ENCODE data around the gene LPP.

The LPP gene

GRCh38 chr3:188685789-188686188 lies 531.8 kb downstream of the LPP start:
- CTCF ChIA-PET: no interaction called here

DNA sequence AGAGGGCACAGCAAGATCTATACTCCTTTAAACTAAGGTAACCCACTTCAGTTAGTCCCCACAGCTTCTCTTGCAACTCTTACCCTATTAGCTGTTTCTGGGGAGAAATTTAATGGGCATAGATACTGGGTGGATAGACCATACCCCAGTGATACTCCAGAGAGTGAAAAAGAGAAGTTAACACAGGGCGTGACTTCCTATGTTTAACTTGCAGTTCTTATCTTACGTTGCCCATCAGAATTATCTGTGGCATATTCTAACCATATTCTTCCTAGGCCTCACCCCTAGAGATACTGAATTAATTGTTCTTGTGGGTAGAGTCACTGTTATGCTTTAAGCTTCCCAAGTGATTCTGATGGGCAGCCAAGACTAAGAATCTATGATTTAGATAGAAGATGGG lies 532.4 kb downstream of the LPP start:
- TF ChIP-seq ELF4 (IDR thresholded peaks at IDR 0.05) (no peak), SP1 (IDR thresholded peaks at IDR 0.05) (no peak), TARDBP (IDR thresholded peaks at IDR 0.05) (no peak), FOXA1 (IDR thresholded peaks at IDR 0.05) (no peak), LEF1 (IDR thresholded peaks at IDR 0.05; ENCODE audit: borderline replicate concordance) (no peak), HDGF (IDR thresholded peaks at IDR 0.05; ENCODE audit: borderline replicate concordance) (no peak), ARNT (IDR thresholded peaks at IDR 0.05) (no peak), SUZ12 (IDR thresholded peaks at IDR 0.05) (no peak), ZNF384 (IDR thresholded peaks at IDR 0.05) (no peak), L3MBTL2 (conservative IDR thresholded peaks at IDR 0.05) (no peak), NFRKB (IDR thresholded peaks at IDR 0.05) (no peak), FOXM1 (IDR thresholded peaks at IDR 0.05; ENCODE audit: borderline replicate concordance) (no peak), CTBP1 (IDR thresholded peaks at IDR 0.05; ENCODE audit: borderline replicate concordance) (no peak), BHLHE40 (IDR thresholded peaks at IDR 0.05; ENCODE audit: borderline replicate concordance) (no peak), FOXK2 (IDR thresholded peaks at IDR 0.05) (no peak)
- TF ChIP-seq, protein P1, sequence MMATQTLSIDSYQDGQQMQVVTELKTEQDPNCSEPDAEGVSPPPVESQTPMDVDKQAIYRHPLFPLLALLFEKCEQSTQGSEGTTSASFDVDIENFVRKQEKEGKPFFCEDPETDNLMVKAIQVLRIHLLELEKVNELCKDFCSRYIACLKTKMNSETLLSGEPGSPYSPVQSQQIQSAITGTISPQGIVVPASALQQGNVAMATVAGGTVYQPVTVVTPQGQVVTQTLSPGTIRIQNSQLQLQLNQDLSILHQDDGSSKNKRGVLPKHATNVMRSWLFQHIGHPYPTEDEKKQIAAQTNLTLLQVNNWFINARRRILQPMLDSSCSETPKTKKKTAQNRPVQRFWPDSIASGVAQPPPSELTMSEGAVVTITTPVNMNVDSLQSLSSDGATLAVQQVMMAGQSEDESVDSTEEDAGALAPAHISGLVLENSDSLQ (IDR thresholded peaks at IDR 0.05): no peak
- CTCF ChIA-PET: interaction anchor here (1.0 kb wide), 1 partner anchor 948 kb away, joined by 3 read pairs; no protein-coding TSS in a partner anchor
- POLR2A ChIA-PET: no interaction called here
- no peak for DNase-seq (ENCODE audit: extremely low spot score)

More at GRCh38 chr3:188685789-188686188, 531.8 kb downstream of the LPP start:
- POLR2A ChIA-PET: no interaction called here
- no peak for DNase-seq (ENCODE audit: extremely low spot score)
- no peak for TF ChIP-seq ELF4 (IDR thresholded peaks at IDR 0.05)

- no peak for DNase-seq (ENCODE audit: extremely low spot score)
- CTCF ChIA-PET: interaction anchor here (1.0 kb wide), 1 partner anchor 949 kb away, joined by 3 read pairs; no protein-coding TSS in a partner anchor
- TF ChIP-seq LEF1 (IDR thresholded peaks at IDR 0.05; ENCODE audit: borderline replicate concordance) (no peak), HDGF (IDR thresholded peaks at IDR 0.05; ENCODE audit: borderline replicate concordance) (no peak), FOXA1 (IDR thresholded peaks at IDR 0.05) (no peak), BHLHE40 (IDR thresholded peaks at IDR 0.05; ENCODE audit: borderline replicate concordance) (no peak), ELF4 (IDR thresholded peaks at IDR 0.05) (no peak), L3MBTL2 (conservative IDR thresholded peaks at IDR 0.05) (no peak), CTBP1 (IDR thresholded peaks at IDR 0.05; ENCODE audit: borderline replicate concordance) (no peak), FOXM1 (IDR thresholded peaks at IDR 0.05; ENCODE audit: borderline replicate concordance) (no peak), SUZ12 (IDR thresholded peaks at IDR 0.05) (no peak)
- POLR2A ChIA-PET: no interaction called here
Observed at GRCh38 chr3:188687389-188687788, 533.4 kb downstream of the LPP start.

DNA sequence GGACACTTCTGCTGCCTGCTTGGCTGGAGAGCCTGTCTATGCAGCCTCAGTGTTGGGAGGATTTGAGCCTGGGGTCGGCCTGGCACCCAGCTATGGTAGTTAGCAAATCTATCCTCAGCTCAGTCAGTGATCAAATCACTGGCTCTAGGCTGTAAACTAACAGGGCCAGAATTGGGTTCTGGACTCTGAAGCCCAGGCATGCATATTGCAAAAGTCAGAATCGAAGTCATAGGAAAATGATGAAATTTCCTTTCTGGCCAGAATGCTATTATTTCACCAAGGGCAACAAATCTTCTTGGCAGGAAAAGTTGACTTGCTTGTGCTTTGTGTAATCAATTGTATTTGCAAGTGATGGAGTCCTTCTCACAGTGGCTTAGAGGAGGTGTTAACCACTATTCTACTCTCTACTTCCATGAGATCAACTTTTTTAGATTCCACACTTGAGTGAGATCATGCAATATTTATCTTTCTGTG lies 535.2 kb downstream of the LPP start:
- ChIA-PET CTCF (interaction anchor here (0.6 to 0.7 kb wide), 2 partner anchors 536 to 807 kb away, joined by 3 read pairs; no protein-coding TSS in a partner anchor), POLR2A (no interaction called here)
- no peak for TF ChIP-seq NFRKB (IDR thresholded peaks at IDR 0.05)
- TF ChIP-seq FOXM1 (IDR thresholded peaks at IDR 0.05; ENCODE audit: borderline replicate concordance): no peak
- TF ChIP-seq FOXK2 (IDR thresholded peaks at IDR 0.05): no peak
- no peak for TF ChIP-seq SP1 (IDR thresholded peaks at IDR 0.05)
- TF ChIP-seq HDGF (IDR thresholded peaks at IDR 0.05; ENCODE audit: borderline replicate concordance): no peak
- no peak for TF ChIP-seq LEF1 (IDR thresholded peaks at IDR 0.05; ENCODE audit: borderline replicate concordance)
- no peak for TF ChIP-seq ARNT (IDR thresholded peaks at IDR 0.05)
- DNase-seq (ENCODE audit: extremely low spot score): no peak

DNA sequence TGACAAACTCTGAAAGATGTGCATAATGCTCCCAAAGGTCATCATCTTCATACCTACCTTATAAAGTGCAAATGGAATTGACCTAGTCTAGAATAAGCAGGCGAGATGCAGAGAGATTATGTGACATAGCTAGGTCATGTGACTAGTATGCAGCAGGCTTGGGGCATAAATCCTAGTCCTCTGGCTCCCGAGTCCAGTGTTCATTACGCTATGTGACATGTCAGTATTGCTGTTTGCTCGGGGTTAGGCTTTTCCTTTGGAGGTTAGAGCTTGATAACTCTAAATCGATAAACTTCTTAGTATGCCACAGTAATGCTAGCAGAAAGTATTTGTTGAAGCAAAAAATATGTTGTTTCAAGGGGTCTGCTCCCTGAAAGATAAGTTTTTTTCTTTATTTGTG lies 536.1 kb downstream of the LPP start:
- DNase-seq (ENCODE audit: extremely low spot score): no peak
- CTCF ChIA-PET: no interaction called here
- POLR2A ChIA-PET: no interaction called here
- no peak for TF ChIP-seq TARDBP (IDR thresholded peaks at IDR 0.05)
- TF ChIP-seq LEF1 (IDR thresholded peaks at IDR 0.05; ENCODE audit: borderline replicate concordance): no peak
- no peak for TF ChIP-seq SUZ12 (IDR thresholded peaks at IDR 0.05)

DNA sequence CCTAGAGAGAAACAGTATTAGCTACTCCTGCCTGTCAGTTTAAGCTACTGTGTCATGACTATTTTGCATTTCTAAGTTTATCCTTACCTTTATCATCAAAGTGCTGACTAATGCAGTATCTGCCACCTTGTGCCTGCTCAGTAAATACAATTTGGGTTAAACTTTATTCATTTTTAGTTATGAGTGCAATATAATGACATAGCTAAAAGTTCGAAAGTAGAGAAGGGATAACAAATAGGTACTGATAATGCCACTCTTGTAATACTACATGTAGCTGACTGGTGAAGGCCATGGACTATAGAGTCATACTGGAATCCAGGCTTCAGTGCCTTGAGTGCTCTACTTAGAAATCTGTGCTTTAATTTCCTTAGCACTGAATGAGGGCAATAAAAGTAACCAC lies 537.0 kb downstream of the LPP start:
- no peak for TF ChIP-seq BHLHE40 (IDR thresholded peaks at IDR 0.05; ENCODE audit: borderline replicate concordance)
- TF ChIP-seq SP1 (IDR thresholded peaks at IDR 0.05): no peak
- TF ChIP-seq L3MBTL2 (conservative IDR thresholded peaks at IDR 0.05): no peak
- no peak for TF ChIP-seq ZNF384 (IDR thresholded peaks at IDR 0.05)
- no peak for TF ChIP-seq CTBP1 (IDR thresholded peaks at IDR 0.05; ENCODE audit: borderline replicate concordance)
- TF ChIP-seq NFRKB (IDR thresholded peaks at IDR 0.05): no peak
- TF ChIP-seq, protein P1 (IDR thresholded peaks at IDR 0.05): no peak
- TF ChIP-seq ELF4 (IDR thresholded peaks at IDR 0.05): no peak
- TF ChIP-seq FOXA1 (IDR thresholded peaks at IDR 0.05): no peak
- no peak for TF ChIP-seq FOXM1 (IDR thresholded peaks at IDR 0.05; ENCODE audit: borderline replicate concordance)
- TF ChIP-seq ARNT (IDR thresholded peaks at IDR 0.05): no peak
- TF ChIP-seq SUZ12 (IDR thresholded peaks at IDR 0.05): no peak
- no peak for TF ChIP-seq HDGF (IDR thresholded peaks at IDR 0.05; ENCODE audit: borderline replicate concordance)
- TF ChIP-seq TARDBP (IDR thresholded peaks at IDR 0.05): no peak
- no peak for TF ChIP-seq LEF1 (IDR thresholded peaks at IDR 0.05; ENCODE audit: borderline replicate concordance)
- TF ChIP-seq FOXK2 (IDR thresholded peaks at IDR 0.05): no peak
- POLR2A ChIA-PET: no interaction called here
- CTCF ChIA-PET: no interaction called here
- no peak for DNase-seq (ENCODE audit: extremely low spot score)

GRCh38 chr3:188691665-188692064 lies 537.7 kb downstream of the LPP start:
- TF ChIP-seq LEF1 (IDR thresholded peaks at IDR 0.05; ENCODE audit: borderline replicate concordance) (no peak), SP1 (IDR thresholded peaks at IDR 0.05) (no peak), FOXM1 (IDR thresholded peaks at IDR 0.05; ENCODE audit: borderline replicate concordance) (no peak), ZNF384 (IDR thresholded peaks at IDR 0.05) (no peak), CTBP1 (IDR thresholded peaks at IDR 0.05; ENCODE audit: borderline replicate concordance) (no peak), L3MBTL2 (conservative IDR thresholded peaks at IDR 0.05) (no peak), FOXK2 (IDR thresholded peaks at IDR 0.05) (no peak), SUZ12 (IDR thresholded peaks at IDR 0.05) (no peak), ARNT (IDR thresholded peaks at IDR 0.05) (no peak), FOXA1 (IDR thresholded peaks at IDR 0.05) (no peak)
- TF ChIP-seq, protein P1 (IDR thresholded peaks at IDR 0.05): no peak
- CTCF ChIA-PET: no interaction called here

More at GRCh38 chr3:188691665-188692064, 537.7 kb downstream of the LPP start:
- DNase-seq (ENCODE audit: extremely low spot score): no peak
- POLR2A ChIA-PET: no interaction called here
